Peyer's patch (tissue), 4 donors: ENCODE data around the gene SUPT3H.

Source experiments
- POLR2A ChIP-seq, 2 donors: fragments of 450-650 bp; IDR thresholded peaks; one replicate each; pipeline ENCODE4 v1.5.1; 2017; ENCODE audit warnings: antibody characterized with exemption in 2 of 2, mild to moderate bottlenecking in 2 of 2, moderate library complexity in 2 of 2
- TF ChIP-seq, protein P1 (sequence below), 6 experiments: fragments of 450-650 bp in 4 of 6; fragments of 200-600 bp in 2 of 6; sonication (generic) in 1 of 6; IDR thresholded peaks; one replicate each; pipeline ENCODE4 v1.5.1; 2017 to 2019; ENCODE audit warnings: antibody characterized with exemption in 6 of 6, mild to moderate bottlenecking in 3 of 6, moderate library complexity in 1 of 6

- TF ChIP-seq, protein P1, sequence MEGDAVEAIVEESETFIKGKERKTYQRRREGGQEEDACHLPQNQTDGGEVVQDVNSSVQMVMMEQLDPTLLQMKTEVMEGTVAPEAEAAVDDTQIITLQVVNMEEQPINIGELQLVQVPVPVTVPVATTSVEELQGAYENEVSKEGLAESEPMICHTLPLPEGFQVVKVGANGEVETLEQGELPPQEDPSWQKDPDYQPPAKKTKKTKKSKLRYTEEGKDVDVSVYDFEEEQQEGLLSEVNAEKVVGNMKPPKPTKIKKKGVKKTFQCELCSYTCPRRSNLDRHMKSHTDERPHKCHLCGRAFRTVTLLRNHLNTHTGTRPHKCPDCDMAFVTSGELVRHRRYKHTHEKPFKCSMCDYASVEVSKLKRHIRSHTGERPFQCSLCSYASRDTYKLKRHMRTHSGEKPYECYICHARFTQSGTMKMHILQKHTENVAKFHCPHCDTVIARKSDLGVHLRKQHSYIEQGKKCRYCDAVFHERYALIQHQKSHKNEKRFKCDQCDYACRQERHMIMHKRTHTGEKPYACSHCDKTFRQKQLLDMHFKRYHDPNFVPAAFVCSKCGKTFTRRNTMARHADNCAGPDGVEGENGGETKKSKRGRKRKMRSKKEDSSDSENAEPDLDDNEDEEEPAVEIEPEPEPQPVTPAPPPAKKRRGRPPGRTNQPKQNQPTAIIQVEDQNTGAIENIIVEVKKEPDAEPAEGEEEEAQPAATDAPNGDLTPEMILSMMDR (IDR thresholded peaks at IDR 0.05), result no peak
- no peak for TF ChIP-seq POLR2A (IDR thresholded peaks at IDR 0.05)
Observed at GRCh38 chr6:44795326-44795725, 582.4 kb downstream of the SUPT3H start.
